K562 (cell line): Measurements from ENCODE around the gene PHF12. TPM values are rescaled to one million over a fixed set of nuclear protein-coding genes. Genes with fewer than 3 reads are reported as not detected.

ENCODE experiments used
- HCFC1 ChIP-seq: IDR thresholded peaks from 2 replicates; pipeline ENCODE4 v1.6.1; 2012; ENCODE audit warnings: low read depth, low read length, improper control_type of control experiment
- HDAC8 ChIP-seq: fragments of 450-650 bp; IDR thresholded peaks from 2 replicates; pipeline ENCODE4 v1.6.1; 2016; ENCODE audit warnings: mild to moderate bottlenecking, missing genetic modification characterization, moderate library complexity, missing compliant biosample characterization
- HSF4 ChIP-seq: fragments of 250-450 bp; sonication (Bioruptor Pico); IDR thresholded peaks from 2 replicates; pipeline ENCODE4 v2.1.2; 2022; ENCODE audit warnings: mild to moderate bottlenecking, moderate library complexity, borderline replicate concordance
- NELFE ChIP-seq: IDR thresholded peaks from 2 replicates; pipeline ENCODE4 v1.6.1; 2011; ENCODE audit warnings: mild to moderate bottlenecking; ENCODE audit not compliant: insufficient read depth, insufficient read length
- PYGO2 ChIP-seq: fragments of 450-650 bp; IDR thresholded peaks from 2 replicates; pipeline ENCODE4 v1.6.1; 2016; ENCODE audit warnings: mild to moderate bottlenecking, missing genetic modification characterization, moderate library complexity, missing compliant biosample characterization
- UBTF ChIP-seq, 2 experiments: IDR thresholded peaks; 2 replicates each; pipeline ENCODE4 v1.6.1; 2012; ENCODE audit warnings: improper control_type of control experiment in 2 of 2, low read depth in 2 of 2, low read length in 2 of 2, borderline replicate concordance in 1 of 2
- ZBTB8A ChIP-seq: fragments of 450-650 bp; IDR thresholded peaks from 2 replicates; pipeline ENCODE4 v1.6.1; 2018; ENCODE audit warnings: mild to moderate bottlenecking, moderate library complexity; ENCODE audit not compliant: partially characterized antibody
- polyA plus RNA-seq, 8 experiments: library from polyadenylated mRNA; depleted of rRNA in 4 of 8; stranded (reverse) in 5 of 8; unstranded in 3 of 8; fragments of >200 nt; fragmentation: Nextera tagmentation in 2 of 8; fragmentation: Illumina TruSeq in 1 of 8; extraction: Ambion mirVana in 2 of 8; extraction: Trizol in 1 of 8; gene quantifications; 2 replicates each; pipeline versions ENCODE4 v1.2.1 to v1.2.3, GENCODE V29; 2011 to 2014; ENCODE audit warnings: inconsistent platforms in 1 of 8, missing spikeins in 1 of 8
- total RNA-seq, 7 experiments: library from RNA; depleted of rRNA in 6 of 7; stranded (reverse); fragments of >200 nt in 6 of 7; fragmentation: Illumina TruSeq in 2 of 7; extraction: Trizol in 2 of 7; gene quantifications; 2 replicates each; pipeline versions ENCODE4 v1.2.1 to v1.2.3, GENCODE V29; 2011 to 2021; ENCODE audit warnings: low replicate concordance in 1 of 7
- TF ChIP-seq, protein P1 (sequence below), 2 experiments: fragments of 450-650 bp; formaldehyde crosslinking in 1 of 2; IDR thresholded peaks; 2 replicates each; pipeline versions ENCODE4 v1.4.0 to v1.6.1; 2014 to 2020; ENCODE audit warnings: mild to moderate bottlenecking in 2 of 2, borderline replicate concordance in 1 of 2, low read depth in 1 of 2
- TF ChIP-seq, protein P2 (sequence below): sonication (generic); formaldehyde crosslinking; IDR thresholded peaks from 2 replicates; pipeline ENCODE4 v1.8.0; 2023; ENCODE audit warnings: mild to moderate bottlenecking, missing genetic modification reagents
- TF ChIP-seq, protein P3 (sequence below): fragments of 250-450 bp; sonication (Bioruptor Pico); IDR thresholded peaks from 2 replicates; pipeline ENCODE4 v1.5.0; 2022; ENCODE audit warnings: mild to moderate bottlenecking

The PHF12 gene
- total and polyA plus RNA-seq, 9 of the 15 experiments (the other 6 are each of a cell fraction or from before 2014, with no cell fraction given) = 0.82 to 31.3 (median 13.5) TPM

DNA sequence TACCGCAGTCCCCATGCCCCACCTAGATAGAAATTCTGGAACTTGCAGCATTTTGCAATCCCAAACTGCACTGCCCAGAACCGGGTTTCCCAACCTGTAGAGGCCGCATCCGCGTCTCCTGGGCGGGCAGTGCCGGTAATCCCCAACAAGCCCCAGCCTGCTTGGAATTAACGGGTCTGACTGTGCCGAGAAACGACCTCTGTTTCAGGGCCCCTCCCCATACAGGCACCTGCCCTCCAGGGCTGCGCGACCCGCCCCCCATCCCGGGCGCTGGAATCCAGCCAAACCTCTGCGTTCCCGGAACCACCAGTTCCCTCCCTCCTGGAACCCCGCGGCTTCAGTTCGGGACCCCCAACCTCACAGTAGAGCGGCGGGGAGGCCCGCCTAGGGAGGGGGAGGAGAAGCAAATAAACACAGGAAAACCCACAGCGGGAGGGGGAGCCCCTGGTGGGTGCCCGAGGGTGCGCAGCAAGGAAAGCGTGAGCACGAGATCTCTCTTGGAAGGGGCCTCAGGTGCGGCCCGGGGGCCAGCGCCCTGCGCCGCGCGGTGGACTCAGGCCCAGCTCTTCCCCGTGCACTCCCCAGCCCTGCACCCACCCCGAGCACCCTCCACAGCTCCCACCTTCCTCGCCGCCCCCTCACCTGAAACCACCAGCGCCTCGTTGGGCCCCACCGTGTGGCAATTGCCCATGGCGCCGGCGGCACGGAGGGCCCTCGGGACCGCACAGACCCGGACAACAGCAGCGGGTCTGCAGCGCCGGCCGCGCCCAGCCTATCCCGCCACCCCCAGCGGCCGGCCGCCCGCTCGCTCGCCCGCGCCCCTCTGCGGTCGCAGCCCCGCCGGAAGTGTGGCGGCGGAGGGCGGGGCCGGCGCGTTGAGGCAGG, 54.2 kb downstream of the PHF12 start, which contains the start of gene FLOT2 (continued):
- TF ChIP-seq, protein P1, sequence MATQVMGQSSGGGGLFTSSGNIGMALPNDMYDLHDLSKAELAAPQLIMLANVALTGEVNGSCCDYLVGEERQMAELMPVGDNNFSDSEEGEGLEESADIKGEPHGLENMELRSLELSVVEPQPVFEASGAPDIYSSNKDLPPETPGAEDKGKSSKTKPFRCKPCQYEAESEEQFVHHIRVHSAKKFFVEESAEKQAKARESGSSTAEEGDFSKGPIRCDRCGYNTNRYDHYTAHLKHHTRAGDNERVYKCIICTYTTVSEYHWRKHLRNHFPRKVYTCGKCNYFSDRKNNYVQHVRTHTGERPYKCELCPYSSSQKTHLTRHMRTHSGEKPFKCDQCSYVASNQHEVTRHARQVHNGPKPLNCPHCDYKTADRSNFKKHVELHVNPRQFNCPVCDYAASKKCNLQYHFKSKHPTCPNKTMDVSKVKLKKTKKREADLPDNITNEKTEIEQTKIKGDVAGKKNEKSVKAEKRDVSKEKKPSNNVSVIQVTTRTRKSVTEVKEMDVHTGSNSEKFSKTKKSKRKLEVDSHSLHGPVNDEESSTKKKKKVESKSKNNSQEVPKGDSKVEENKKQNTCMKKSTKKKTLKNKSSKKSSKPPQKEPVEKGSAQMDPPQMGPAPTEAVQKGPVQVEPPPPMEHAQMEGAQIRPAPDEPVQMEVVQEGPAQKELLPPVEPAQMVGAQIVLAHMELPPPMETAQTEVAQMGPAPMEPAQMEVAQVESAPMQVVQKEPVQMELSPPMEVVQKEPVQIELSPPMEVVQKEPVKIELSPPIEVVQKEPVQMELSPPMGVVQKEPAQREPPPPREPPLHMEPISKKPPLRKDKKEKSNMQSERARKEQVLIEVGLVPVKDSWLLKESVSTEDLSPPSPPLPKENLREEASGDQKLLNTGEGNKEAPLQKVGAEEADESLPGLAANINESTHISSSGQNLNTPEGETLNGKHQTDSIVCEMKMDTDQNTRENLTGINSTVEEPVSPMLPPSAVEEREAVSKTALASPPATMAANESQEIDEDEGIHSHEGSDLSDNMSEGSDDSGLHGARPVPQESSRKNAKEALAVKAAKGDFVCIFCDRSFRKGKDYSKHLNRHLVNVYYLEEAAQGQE (IDR thresholded peaks at IDR 0.05; ENCODE audit: borderline replicate concordance) = peak; percentile 69
- TF ChIP-seq, protein P1 (CRISPR knock-in tag; IDR thresholded peaks at IDR 0.05; ENCODE audit: low read depth) = peak; percentile 88
- peak; percentile 16; the same call in 1 of the 2 replicates for TF ChIP-seq HCFC1
- TF ChIP-seq, protein P2, sequence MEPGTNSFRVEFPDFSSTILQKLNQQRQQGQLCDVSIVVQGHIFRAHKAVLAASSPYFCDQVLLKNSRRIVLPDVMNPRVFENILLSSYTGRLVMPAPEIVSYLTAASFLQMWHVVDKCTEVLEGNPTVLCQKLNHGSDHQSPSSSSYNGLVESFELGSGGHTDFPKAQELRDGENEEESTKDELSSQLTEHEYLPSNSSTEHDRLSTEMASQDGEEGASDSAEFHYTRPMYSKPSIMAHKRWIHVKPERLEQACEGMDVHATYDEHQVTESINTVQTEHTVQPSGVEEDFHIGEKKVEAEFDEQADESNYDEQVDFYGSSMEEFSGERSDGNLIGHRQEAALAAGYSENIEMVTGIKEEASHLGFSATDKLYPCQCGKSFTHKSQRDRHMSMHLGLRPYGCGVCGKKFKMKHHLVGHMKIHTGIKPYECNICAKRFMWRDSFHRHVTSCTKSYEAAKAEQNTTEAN (CRISPR knock-in tag) = 0 out of 2 replicates have a peak, but pooled peaks have one; percentile 57
- TF ChIP-seq NELFE = no peak
- TF ChIP-seq PYGO2 (tag) = no peak
- no peak for TF ChIP-seq HDAC8 (tag)
- peak; percentile 28 to 77; a peak in 2 of 4 replicates for TF ChIP-seq UBTF (IDR thresholded peaks at IDR 0.05; ENCODE audit: borderline replicate concordance in 1 of 2, low read depth in 2 of 2, low read length in 2 of 2)
- TF ChIP-seq ZBTB8A = no peak
- TF ChIP-seq, protein P3, sequence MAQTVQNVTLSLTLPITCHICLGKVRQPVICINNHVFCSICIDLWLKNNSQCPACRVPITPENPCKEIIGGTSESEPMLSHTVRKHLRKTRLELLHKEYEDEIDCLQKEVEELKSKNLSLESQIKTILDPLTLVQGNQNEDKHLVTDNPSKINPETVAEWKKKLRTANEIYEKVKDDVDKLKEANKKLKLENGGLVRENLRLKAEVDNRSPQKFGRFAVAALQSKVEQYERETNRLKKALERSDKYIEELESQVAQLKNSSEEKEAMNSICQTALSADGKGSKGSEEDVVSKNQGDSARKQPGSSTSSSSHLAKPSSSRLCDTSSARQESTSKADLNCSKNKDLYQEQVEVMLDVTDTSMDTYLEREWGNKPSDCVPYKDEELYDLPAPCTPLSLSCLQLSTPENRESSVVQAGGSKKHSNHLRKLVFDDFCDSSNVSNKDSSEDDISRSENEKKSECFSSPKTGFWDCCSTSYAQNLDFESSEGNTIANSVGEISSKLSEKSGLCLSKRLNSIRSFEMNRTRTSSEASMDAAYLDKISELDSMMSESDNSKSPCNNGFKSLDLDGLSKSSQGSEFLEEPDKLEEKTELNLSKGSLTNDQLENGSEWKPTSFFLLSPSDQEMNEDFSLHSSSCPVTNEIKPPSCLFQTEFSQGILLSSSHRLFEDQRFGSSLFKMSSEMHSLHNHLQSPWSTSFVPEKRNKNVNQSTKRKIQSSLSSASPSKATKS = no peak
- TF ChIP-seq HSF4 (CRISPR knock-in tag) = no peak; the same call in 1 of the 2 replicates
